DOHH2 (cell line): ENCODE measurements around the gene MRPL33.

ENCODE experiments used
- H3F3A ChIP-seq: fragments of 200-600 bp; sonication (generic), shearing (Covaris generic); 2 replicates; pipeline ENCODE4 v1.6.0; 2016; ENCODE audit warnings: antibody characterized with exemption, mild to moderate bottlenecking; ENCODE audit not compliant: control insufficient read depth, insufficient read depth
- H3K27ac ChIP-seq: fragments of 200-600 bp; sonication (generic); 2 replicates; pipeline ENCODE4 v1.5.1; 2014; ENCODE audit warnings: low read depth, mild to moderate bottlenecking, low read length, moderate library complexity
- H3K27me3 ChIP-seq: fragments of 200-600 bp; sonication (generic); 2 replicates; pipeline ENCODE4 v1.6.1; 2014; ENCODE audit warnings: mild to moderate bottlenecking, low read length, mixed read lengths; ENCODE audit not compliant: control insufficient read depth
- H3K36me3 ChIP-seq: fragments of 200-600 bp; sonication (generic); 2 replicates; pipeline ENCODE4 v1.6.1; 2014; ENCODE audit warnings: mild to moderate bottlenecking, low read length, moderate library complexity, mixed read lengths; ENCODE audit not compliant: control insufficient read depth
- H3K4me1 ChIP-seq: fragments of 200-600 bp; sonication (generic); 2 replicates; pipeline ENCODE4 v1.6.1; 2014; ENCODE audit warnings: mild to moderate bottlenecking, low read length, mixed read lengths; ENCODE audit not compliant: control insufficient read depth
- H3K4me2 ChIP-seq: fragments of 200-600 bp; sonication (generic); 2 replicates; pipeline ENCODE4 v1.6.0; 2014; ENCODE audit warnings: mild to moderate bottlenecking, low read length, moderate library complexity
- H3K4me3 ChIP-seq: fragments of 200-600 bp; sonication (generic); 2 replicates; pipeline ENCODE4 v1.5.1; 2014; ENCODE audit warnings: mild to moderate bottlenecking, low read length, mixed read lengths
- H3K79me2 ChIP-seq: fragments of 200-600 bp; sonication (generic); 2 replicates; pipeline ENCODE4 v1.6.1; 2014; ENCODE audit warnings: mild to moderate bottlenecking, low read length, mixed read lengths; ENCODE audit not compliant: control insufficient read depth
- H3K9me2 ChIP-seq: fragments of 200-600 bp; sonication (generic); replicated peaks from 2 replicates; pipeline ENCODE4 v1.6.1; 2014; ENCODE audit warnings: mild to moderate bottlenecking, low read length, mixed read lengths; ENCODE audit not compliant: control insufficient read depth
- H3K9me3 ChIP-seq: fragments of 200-600 bp; sonication (generic); 2 replicates; pipeline ENCODE4 v1.6.1; 2014; ENCODE audit warnings: antibody characterized with exemption, low read length, mixed read lengths; ENCODE audit not compliant: control insufficient read depth, insufficient read depth
- H4K20me1 ChIP-seq: fragments of 200-600 bp; sonication (generic); 2 replicates; pipeline ENCODE4 v1.6.0; 2014; ENCODE audit warnings: low read depth, mild to moderate bottlenecking, antibody characterized with exemption, low read length, moderate library complexity; ENCODE audit not compliant: control insufficient read depth, insufficient read depth
- CTCF ChIP-seq: fragments of 200-600 bp; sonication (generic); IDR thresholded peaks from one replicate; pipeline ENCODE4 v1.5.1; 2014; ENCODE audit warnings: antibody characterized with exemption, mild to moderate bottlenecking, low read depth, low read length; ENCODE audit not compliant: poor library complexity, severe bottlenecking
- EZH2phosphoT487 ChIP-seq: fragments of 200-600 bp; sonication (generic); IDR thresholded peaks from 2 replicates; pipeline ENCODE4 v1.6.1; 2017; ENCODE audit warnings: borderline replicate concordance, mild to moderate bottlenecking, antibody characterized with exemption, low read length, moderate library complexity, mixed read lengths

MRPL33 gene

GRCh38 chr2:27823569-27823968 is 52.0 kb downstream of the MRPL33 start:
- Histone ChIP-seq H3F3A (no peaks in the 10 kb centered on the region), H4K20me1 (no peaks in the 10 kb centered on the region), H3K27me3 (peaks cover 8% of the 10 kb centered on the region), H3K9me2 (no peaks in the 10 kb centered on the region), H3K79me2 (no peaks in the 10 kb centered on the region), H3K36me3 (no peaks in the 10 kb centered on the region), H3K4me2 (no peak overlapping the region), H3K4me3 (no peak overlapping the region), H3K27ac (no peak overlapping the region), H3K9me3 (peaks cover 3% of the 10 kb centered on the region; the same call in 1 of the 2 replicates), H3K4me1 (no peaks in the 10 kb centered on the region)
- TF ChIP-seq EZH2phosphoT487, result no peak
- no peak for TF ChIP-seq CTCF

GRCh38 chr2:27824401-27824800 is 52.9 kb downstream of the MRPL33 start:
- no peaks in the 10 kb centered on the region for H3K4me1 ChIP-seq
- no peak overlapping the region for H3K27ac ChIP-seq
- H4K20me1 ChIP-seq, result no peaks in the 10 kb centered on the region
- no peaks in the 10 kb centered on the region for H3K79me2 ChIP-seq
- H3K36me3 ChIP-seq, result no peaks in the 10 kb centered on the region
- peaks cover 3% of the 10 kb centered on the region; the same call in 1 of the 2 replicates for H3K9me3 ChIP-seq
- TF ChIP-seq EZH2phosphoT487 (no peak), CTCF (no peak)
- H3K4me2 ChIP-seq, result no peak overlapping the region
- no peaks in the 10 kb centered on the region for H3F3A ChIP-seq
- no peak overlapping the region for H3K4me3 ChIP-seq
- no peaks in the 10 kb centered on the region for H3K9me2 ChIP-seq
- peaks cover 8% of the 10 kb centered on the region for H3K27me3 ChIP-seq

DNA sequence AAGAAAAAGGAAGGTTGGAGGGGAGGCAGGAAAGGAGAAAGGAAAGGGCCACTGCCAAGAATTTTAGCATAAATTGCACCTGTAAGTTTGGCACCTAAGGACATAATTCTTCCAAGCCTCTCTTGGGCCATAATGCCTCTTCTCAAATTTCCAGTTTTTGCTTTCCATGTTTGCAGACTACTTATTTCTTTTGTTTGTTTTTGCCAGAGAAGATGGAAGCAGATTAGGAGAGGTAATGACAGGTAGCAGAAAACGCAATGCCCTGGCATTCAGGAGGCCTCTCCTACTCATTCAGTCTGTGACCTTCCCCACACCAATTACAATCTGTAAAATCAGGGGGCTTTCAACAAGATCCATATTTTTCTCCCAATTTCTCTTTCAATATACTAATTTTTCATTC is 56.8 kb downstream of the MRPL33 start:
- H3K4me1 ChIP-seq, result no peaks in the 10 kb centered on the region
- no peak overlapping the region for H3K4me2 ChIP-seq
- TF ChIP-seq EZH2phosphoT487, result no peak
- TF ChIP-seq CTCF, result no peak
- H4K20me1 ChIP-seq, result no peaks in the 10 kb centered on the region
- H3K79me2 ChIP-seq, result no peaks in the 10 kb centered on the region
- no peaks in the 10 kb centered on the region for H3K9me2 ChIP-seq
- peaks cover 3% of the 10 kb centered on the region; the same call in 1 of the 2 replicates for H3K9me3 ChIP-seq
- no peak overlapping the region for H3K27ac ChIP-seq
- H3F3A ChIP-seq, result no peaks in the 10 kb centered on the region
- H3K4me3 ChIP-seq, result no peak overlapping the region
- no peaks in the 10 kb centered on the region for H3K36me3 ChIP-seq
- H3K27me3 ChIP-seq, result peaks cover 14% of the 10 kb centered on the region
